ENCODE measurements around the gene FIBP.

Gene FIBP

GRCh38 chr11:65888163-65888814 is at the start of gene FIBP:
Gene FIBP (minus strand): TSS chr11:65888471. CDS start chr11:65888418, 53 bp downstream.
- DNase-seq (ENCODE audit: low spot score) = peak; percentile 98

- DNase-seq (ENCODE audit: low spot score) = no peak
These were observed 49.5 kb upstream of the FIBP start for GRCh38 chr11:65937766-65938165.

GRCh38 chr11:65934014-65934413 is 45.7 kb upstream of the FIBP start:
- no peak for DNase-seq (ENCODE audit: low spot score)

GRCh38 chr11:65932558-65932919 is 44.3 kb upstream of the FIBP start:
- DNase-seq (ENCODE audit: low spot score) = no peak

GRCh38 chr11:65931773-65932557 is 43.7 kb upstream of the FIBP start:
- DNase-seq (ENCODE audit: low spot score) = no peak

GRCh38 chr11:65928667-65929066 is 40.4 kb upstream of the FIBP start:
- DNase-seq (ENCODE audit: low spot score) = no peak

GRCh38 chr11:65927904-65928397 is 39.7 kb upstream of the FIBP start:
- DNase-seq (ENCODE audit: low spot score) = peak; percentile 23

- DNase-seq (ENCODE audit: low spot score) = no peak
These were observed 37.1 kb upstream of the FIBP start for GRCh38 chr11:65925397-65925796.

GRCh38 chr11:65922565-65922964 is 34.3 kb upstream of the FIBP start:
- no peak for DNase-seq (ENCODE audit: low spot score)

- no peak for DNase-seq (ENCODE audit: low spot score)
These were observed 33.6 kb upstream of the FIBP start for GRCh38 chr11:65921876-65922275.

- no peak for DNase-seq (ENCODE audit: low spot score)
These were observed 32.8 kb upstream of the FIBP start for GRCh38 chr11:65921033-65921555.

GRCh38 chr11:65920372-65920802 is 32.1 kb upstream of the FIBP start:
- DNase-seq (ENCODE audit: low spot score) = no peak

- no peak for DNase-seq (ENCODE audit: low spot score)
These were observed 31.5 kb upstream of the FIBP start for GRCh38 chr11:65919573-65920371.

- peak; percentile 99 for DNase-seq (ENCODE audit: low spot score)
These were observed 30.9 kb upstream of the FIBP start, which contains the start of gene DRAP1 for GRCh38 chr11:65919141-65919572. Gene DRAP1 (plus strand): TSS chr11:65919426. CDS start chr11:65919502, 76 bp downstream.

GRCh38 chr11:65918211-65919140 is 30.2 kb upstream of the FIBP start, which contains the start of gene C11orf68:
Gene C11orf68 (minus strand): TSS chr11:65919062. CDS start chr11:65919031, 31 bp downstream.
- DNase-seq (ENCODE audit: low spot score) = no peak

GRCh38 chr11:65917434-65918210 is 29.4 kb upstream of the FIBP start:
- no peak for DNase-seq (ENCODE audit: low spot score)

GRCh38 chr11:65917077-65917433 is 28.8 kb upstream of the FIBP start:
- no peak for DNase-seq (ENCODE audit: low spot score)

GRCh38 chr11:65916391-65916790 is 28.1 kb upstream of the FIBP start:
- DNase-seq (ENCODE audit: low spot score) = no peak

- DNase-seq (ENCODE audit: low spot score) = no peak
These were observed 27.6 kb upstream of the FIBP start for GRCh38 chr11:65915821-65916251.
